Neural crest cell (in vitro differentiated cells): ENCODE data around the gene DYNLT2B. TPM values are rescaled to one million over a fixed set of nuclear protein-coding genes. Genes with fewer than 3 reads are reported as not detected.
"Not testable (repeated sequence)": the region's sequence is repeated elsewhere in the genome, so short reads cannot be mapped to it uniquely, and the experiment has no call there.

ENCODE experiments used
- DNase-seq: peaks from one replicate; pipeline ENCODE4 v3.0.0; 2021; ENCODE audit warnings: low read depth, mixed read lengths, low spot score
- H3K27ac Mint-ChIP-seq: one replicate; pipeline ENCODE4 v1.8.0; 2021; ENCODE audit warnings: mild to moderate bottlenecking, mixed read lengths; ENCODE audit not compliant: unreplicated experiment
- H3K27me3 Mint-ChIP-seq: 2 replicates; pipeline ENCODE4 v1.8.0; 2021; ENCODE audit warnings: low read depth, mild to moderate bottlenecking, mixed read lengths
- H3K36me3 Mint-ChIP-seq: 2 replicates; pipeline ENCODE4 v1.8.0; 2021; ENCODE audit warnings: low read depth, mild to moderate bottlenecking, mixed read lengths
- H3K4me1 Mint-ChIP-seq: 2 replicates; pipeline ENCODE4 v1.8.0; 2021; ENCODE audit warnings: mixed read lengths
- H3K4me3 Mint-ChIP-seq: one replicate; pipeline ENCODE4 v1.8.0; 2021; ENCODE audit warnings: mild to moderate bottlenecking, mixed read lengths
- H3K9me3 Mint-ChIP-seq: 2 replicates; pipeline ENCODE4 v1.8.0; 2021; ENCODE audit warnings: mixed read lengths
- total RNA-seq: library from RNA; stranded (reverse); gene quantifications from 2 replicates; pipeline ENCODE4 v1.2.1, GENCODE V29; 2021
- TF ChIP-seq, protein P1 (sequence below): fragments of 200-600 bp; sonication (generic); conservative IDR thresholded peaks from 2 replicates; pipeline ENCODE4 v1.5.0; 2021; ENCODE audit warnings: antibody characterized with exemption, mild to moderate bottlenecking

DYNLT2B gene
- total RNA-seq, 1 donor from 2014 or later = 44.1 TPM

DNA sequence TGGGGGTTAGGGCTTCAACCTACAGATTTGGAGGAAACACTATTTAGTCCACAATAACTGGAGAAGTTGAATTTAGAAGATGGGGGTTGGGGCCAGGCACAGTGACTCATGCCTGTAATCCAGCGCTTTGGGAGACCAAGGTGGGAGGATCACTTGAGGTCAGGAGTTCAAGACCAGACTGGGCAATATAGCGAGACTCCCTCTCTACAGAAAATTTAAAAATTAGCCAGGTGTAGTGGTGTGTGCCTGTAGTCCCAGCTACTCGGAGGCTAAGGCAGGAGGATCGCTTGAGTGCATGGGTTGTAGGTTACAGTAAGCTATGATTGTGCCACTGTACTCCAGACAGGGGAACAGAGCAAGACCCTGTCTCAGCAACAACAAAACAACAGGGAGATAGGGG, 5.0 kb upstream of the DYNLT2B start:
- no peak overlapping the region for H3K27ac Mint-ChIP-seq
- H3K4me3 Mint-ChIP-seq = no peak overlapping the region
- no peaks in the 10 kb centered on the region for H3K4me1 Mint-ChIP-seq
- H3K9me3 Mint-ChIP-seq = no peaks in the 10 kb centered on the region
- no peak for DNase-seq
- no peaks in the 10 kb centered on the region for H3K27me3 Mint-ChIP-seq
- no peaks in the 10 kb centered on the region for H3K36me3 Mint-ChIP-seq
- TF ChIP-seq, protein P1, sequence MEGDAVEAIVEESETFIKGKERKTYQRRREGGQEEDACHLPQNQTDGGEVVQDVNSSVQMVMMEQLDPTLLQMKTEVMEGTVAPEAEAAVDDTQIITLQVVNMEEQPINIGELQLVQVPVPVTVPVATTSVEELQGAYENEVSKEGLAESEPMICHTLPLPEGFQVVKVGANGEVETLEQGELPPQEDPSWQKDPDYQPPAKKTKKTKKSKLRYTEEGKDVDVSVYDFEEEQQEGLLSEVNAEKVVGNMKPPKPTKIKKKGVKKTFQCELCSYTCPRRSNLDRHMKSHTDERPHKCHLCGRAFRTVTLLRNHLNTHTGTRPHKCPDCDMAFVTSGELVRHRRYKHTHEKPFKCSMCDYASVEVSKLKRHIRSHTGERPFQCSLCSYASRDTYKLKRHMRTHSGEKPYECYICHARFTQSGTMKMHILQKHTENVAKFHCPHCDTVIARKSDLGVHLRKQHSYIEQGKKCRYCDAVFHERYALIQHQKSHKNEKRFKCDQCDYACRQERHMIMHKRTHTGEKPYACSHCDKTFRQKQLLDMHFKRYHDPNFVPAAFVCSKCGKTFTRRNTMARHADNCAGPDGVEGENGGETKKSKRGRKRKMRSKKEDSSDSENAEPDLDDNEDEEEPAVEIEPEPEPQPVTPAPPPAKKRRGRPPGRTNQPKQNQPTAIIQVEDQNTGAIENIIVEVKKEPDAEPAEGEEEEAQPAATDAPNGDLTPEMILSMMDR = no peak

DNA sequence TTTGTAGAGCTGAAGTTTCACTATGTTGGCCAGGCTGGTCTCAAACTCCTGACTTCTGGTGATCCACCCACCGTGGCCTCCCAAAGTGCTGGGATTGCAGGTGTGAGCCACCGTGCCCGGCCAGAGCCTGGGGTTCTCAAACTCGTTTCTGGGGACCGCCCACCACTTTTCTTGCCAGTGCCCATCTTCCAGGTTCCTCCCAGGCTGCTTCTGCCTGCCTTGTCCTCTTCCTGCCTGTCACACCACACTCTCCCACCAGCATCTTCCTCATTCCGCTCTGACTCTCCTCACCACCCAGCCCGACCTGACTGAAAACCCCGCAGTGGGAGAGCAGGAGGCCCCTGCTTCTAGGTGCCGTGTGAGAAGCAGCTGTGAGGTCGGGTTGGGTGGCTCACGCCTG, 3.1 kb upstream of the DYNLT2B start:
- Mint-ChIP-seq H3K4me3 (peak overlapping the region; percentile 54), H3K27ac (no peak overlapping the region), H3K4me1 (peaks cover 5% of the 10 kb centered on the region), H3K9me3 (no peaks in the 10 kb centered on the region), H3K27me3 (no peaks in the 10 kb centered on the region), H3K36me3 (no peaks in the 10 kb centered on the region)
- DNase-seq = no peak
- TF ChIP-seq, protein P1 = no peak

DNA sequence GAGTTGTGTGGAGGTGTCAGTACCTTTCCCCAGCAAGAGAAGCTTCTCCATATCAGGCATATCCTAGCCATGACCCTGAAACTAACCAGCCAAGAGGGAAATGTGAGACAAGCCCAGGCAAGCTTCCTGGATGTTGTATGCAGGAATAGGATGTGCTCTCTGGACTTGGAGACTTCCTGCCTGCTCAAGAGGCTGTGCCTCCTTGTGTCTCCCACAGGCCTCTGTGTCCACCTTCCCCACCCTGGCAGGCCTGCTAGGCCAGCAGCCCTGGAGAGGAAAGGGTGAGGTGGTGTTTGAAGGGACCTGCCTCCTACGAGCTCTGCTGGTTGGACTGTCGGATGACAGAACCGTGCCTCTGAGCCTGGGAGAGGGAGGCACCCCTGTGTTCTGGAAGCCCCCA, 2.1 kb upstream of the DYNLT2B start:
- TF ChIP-seq, protein P1 = no peak
- H3K4me1 Mint-ChIP-seq = peaks cover 5% of the 10 kb centered on the region
- peak overlapping the region; percentile 81 for H3K4me3 Mint-ChIP-seq
- no peak for DNase-seq
- H3K9me3 Mint-ChIP-seq = no peaks in the 10 kb centered on the region
- no peaks in the 10 kb centered on the region for H3K27me3 Mint-ChIP-seq
- H3K36me3 Mint-ChIP-seq = no peaks in the 10 kb centered on the region
- peak overlapping the region; percentile 35 for H3K27ac Mint-ChIP-seq

DNA sequence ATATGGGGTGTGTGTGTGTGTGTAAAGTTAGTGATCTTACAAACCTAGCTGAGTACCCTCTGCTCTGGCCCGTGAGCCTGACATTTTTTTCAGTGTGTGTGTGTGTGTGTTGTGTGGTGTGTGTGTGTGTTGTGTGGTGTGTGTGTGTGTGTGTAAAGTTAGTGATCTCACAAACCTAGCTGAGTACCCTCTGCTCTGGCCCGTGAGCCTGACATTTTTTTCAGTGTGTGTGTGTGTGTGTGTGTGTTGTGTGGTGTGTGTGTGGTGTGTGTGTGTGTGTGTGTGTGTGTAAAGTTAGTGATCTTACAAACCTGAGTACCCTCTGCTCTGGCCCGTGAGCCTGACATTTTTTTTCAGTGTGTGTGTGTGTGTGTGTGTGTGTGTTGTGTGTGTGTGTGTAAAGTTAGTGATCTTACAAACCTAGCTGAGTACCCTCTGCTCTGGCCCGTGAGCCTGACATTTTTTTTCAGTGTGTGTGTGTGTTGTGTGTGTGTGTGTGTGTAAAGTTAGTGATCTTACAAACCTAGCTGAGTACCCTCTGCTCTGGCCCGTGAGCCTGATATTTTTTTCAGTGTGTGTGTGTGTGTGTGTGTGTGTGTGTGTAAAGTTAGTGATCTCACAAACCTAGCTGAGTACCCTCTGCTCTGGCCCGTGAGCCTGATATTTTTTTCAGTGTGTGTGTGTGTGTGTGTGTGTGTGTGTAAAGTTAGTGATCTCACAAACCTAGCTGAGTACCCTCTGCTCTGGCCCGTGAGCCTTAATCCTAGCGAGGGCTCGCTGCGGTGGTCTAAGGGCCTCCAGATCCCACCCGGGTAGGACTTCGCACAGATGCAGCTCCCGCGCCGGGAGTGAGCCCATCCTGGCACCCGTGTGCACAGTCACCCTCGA, 997 bp downstream of the DYNLT2B start:
- Mint-ChIP-seq H3K4me3 (peak overlapping the region; percentile 98), H3K27ac (peak overlapping the region; percentile 92)
- not testable (repeated sequence) for H3K27me3 Mint-ChIP-seq, DNase-seq, H3K9me3 Mint-ChIP-seq, H3K36me3 Mint-ChIP-seq, H3K4me1 Mint-ChIP-seq

DNA sequence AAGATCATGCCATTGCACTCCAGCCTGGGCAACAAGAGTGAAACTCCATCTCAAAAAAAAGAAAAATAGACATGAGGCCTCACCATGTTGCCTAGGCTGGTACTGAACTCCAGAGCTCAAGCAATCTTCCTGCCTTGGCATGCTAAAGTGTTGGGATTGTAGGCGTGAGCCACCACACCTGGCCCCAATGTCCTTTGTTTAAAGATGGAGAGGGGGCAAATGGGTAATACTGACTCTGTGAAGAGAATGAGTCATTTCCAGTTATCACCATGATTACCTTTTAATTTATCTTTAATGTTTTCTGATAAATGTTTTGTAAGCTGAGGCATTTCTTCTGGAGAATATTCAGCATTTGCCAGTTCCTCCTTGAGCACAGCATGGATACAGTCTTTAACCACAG, 2.2 kb downstream of the DYNLT2B start:
- Mint-ChIP-seq H3K9me3 (no peaks in the 10 kb centered on the region), H3K4me1 (peaks cover 5% of the 10 kb centered on the region), H3K36me3 (peaks cover 10% of the 10 kb centered on the region), H3K4me3 (no peak overlapping the region), H3K27ac (no peak overlapping the region), H3K27me3 (no peaks in the 10 kb centered on the region)
- no peak for DNase-seq
- TF ChIP-seq, protein P1 = no peak

DNA sequence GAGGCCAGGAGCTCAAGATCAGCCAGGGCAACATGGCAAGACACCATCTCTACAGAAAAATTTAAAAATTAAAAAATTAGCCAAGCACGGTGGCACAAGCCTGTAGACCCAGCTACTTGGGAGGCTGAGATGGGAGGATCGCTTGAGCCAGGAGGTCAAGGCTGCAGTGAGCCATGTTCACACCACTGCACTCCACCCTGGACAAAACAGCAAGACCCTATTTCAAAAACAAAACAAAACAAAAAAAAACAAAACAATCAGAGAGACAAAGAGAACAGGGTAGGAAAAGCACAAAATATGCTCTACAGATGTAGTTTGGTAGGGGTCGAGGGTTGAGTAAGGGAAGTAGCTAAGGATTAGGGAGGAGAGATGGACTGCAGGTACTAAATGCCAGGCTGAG, 3.4 kb downstream of the DYNLT2B start:
- Mint-ChIP-seq H3K4me3 (peak overlapping the region; percentile 45), H3K36me3 (peaks cover 11% of the 10 kb centered on the region), H3K4me1 (peaks cover 5% of the 10 kb centered on the region), H3K9me3 (no peaks in the 10 kb centered on the region), H3K27me3 (no peaks in the 10 kb centered on the region), H3K27ac (no peak overlapping the region)
- no peak for DNase-seq
- TF ChIP-seq, protein P1 = no peak

DNA sequence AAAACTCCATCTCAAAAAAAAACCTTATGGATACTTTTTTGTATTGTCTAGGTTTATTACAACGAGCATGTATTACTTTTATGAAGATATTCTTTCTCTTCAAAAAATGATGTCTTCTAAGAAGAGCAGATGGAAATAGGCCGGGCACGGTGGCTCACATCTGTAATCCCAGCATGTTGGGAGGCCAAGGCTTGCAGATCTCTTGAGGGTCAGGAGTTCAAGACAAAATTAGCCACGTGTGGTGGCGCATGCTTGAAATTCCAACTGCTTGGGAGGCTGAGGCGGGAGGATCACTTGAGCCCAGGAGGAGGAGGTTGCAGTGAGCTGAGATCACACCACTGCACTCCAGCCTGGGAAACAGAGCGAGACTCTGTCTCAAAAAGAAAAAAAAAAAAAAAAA, 4.0 kb downstream of the DYNLT2B start:
- H3K9me3 Mint-ChIP-seq, H3K4me1 Mint-ChIP-seq, H3K27ac Mint-ChIP-seq, H3K27me3 Mint-ChIP-seq, DNase-seq: not testable (repeated sequence)
- Mint-ChIP-seq H3K4me3 (peak overlapping the region; percentile 59), H3K36me3 (peaks cover 11% of the 10 kb centered on the region)

DNA sequence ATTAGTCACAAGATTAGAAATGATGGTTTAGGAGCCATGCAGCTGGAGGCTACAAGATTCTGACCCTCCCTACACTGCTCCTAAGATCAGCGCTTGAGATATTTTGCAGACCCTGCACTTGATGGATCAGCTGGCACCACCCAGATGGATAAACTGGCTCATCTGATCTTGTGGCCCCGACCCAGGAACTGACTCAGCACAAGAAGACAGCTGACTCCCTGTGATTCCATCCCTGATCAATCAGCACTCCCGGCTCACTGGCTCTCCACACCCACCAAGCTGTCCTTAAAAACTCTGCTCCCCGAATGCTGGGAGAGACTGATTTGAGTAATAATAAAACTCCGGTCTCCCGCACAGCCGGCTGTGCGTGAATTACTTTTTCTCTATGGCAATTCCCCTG, 15.1 kb downstream of the DYNLT2B start:
- peak overlapping the region; percentile 13 for H3K27ac Mint-ChIP-seq
- not testable (repeated sequence) for H3K9me3 Mint-ChIP-seq, H3K27me3 Mint-ChIP-seq, H3K4me1 Mint-ChIP-seq, DNase-seq, H3K4me3 Mint-ChIP-seq, H3K36me3 Mint-ChIP-seq

DNA sequence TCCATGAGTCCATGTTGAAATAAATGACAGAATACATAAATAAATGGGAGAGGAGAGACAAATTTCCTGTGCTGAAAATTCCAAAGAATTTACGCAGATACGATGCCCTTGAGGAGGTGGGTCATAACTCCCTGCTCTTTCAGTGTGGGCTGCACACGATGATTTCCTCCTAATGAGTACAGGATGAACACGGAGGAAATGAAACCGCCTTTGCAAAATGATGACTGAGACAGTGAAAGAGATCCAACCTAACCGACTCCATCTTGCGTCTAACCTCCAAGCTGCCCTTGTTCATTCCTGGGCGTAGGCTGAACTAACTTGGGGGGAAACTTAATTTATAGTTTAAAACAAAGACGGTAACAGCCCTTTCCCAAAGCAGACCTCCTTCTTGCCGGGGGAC, 15.5 kb downstream of the DYNLT2B start:
- not testable (repeated sequence) for H3K27me3 Mint-ChIP-seq, H3K27ac Mint-ChIP-seq, H3K4me3 Mint-ChIP-seq, H3K4me1 Mint-ChIP-seq, H3K36me3 Mint-ChIP-seq, H3K9me3 Mint-ChIP-seq, DNase-seq
